Measurements from ENCODE around the gene MGLL.

- TF ChIP-seq CTCF (IDR thresholded peaks at IDR 0.05): no peak
- no peak for TF ChIP-seq ZFX (IDR thresholded peaks at IDR 0.05; ENCODE audit: borderline replicate concordance)
Measured at GRCh38 chr3:127666676-127667075, 155.6 kb downstream of the MGLL start.

Data from 22Rv1 (cell line).